A673 (cell line): Measurements from ENCODE around the gene VHLL. TPM values are rescaled to one million over a fixed set of nuclear protein-coding genes. Genes with fewer than 3 reads are reported as not detected.

Source experiments
- BruUV-seq: library from RNA; stranded (reverse); fragments of 400-500 nt; replicated peaks from 2 replicates; lab custom pipeline; 2021; lab: Mats Ljungman, UMichigan
- CTCF ChIA-PET: fragments of 300-600 bp; sonication (Branson Sonifier 250); formaldehyde crosslinking; loops from one replicate; lab custom pipeline; 2022; ENCODE audit warnings: antibody characterized with exemption; lab: Charles Lee
- POLR2A ChIA-PET: fragments of 300-600 bp; sonication (Branson Sonifier 250); formaldehyde crosslinking; loops from one replicate; lab custom pipeline; 2022; ENCODE audit warnings: antibody characterized with exemption; ENCODE audit not compliant: low non-redundant PET; lab: Charles Lee
- DNase-seq: peaks from one replicate; pipeline ENCODE4 v3.0.0-alpha.2; 2015; ENCODE audit warnings: low spot score
- H3K27ac ChIP-seq: fragments of 200-600 bp; sonication (generic); 2 replicates; pipeline ENCODE4 v1.5.1; 2016; ENCODE audit warnings: mixed run types, low read depth, mild to moderate bottlenecking, mixed read lengths, antibody characterized with exemption, low read length; ENCODE audit not compliant: poor library complexity, severe bottlenecking
- H3K27me3 ChIP-seq: fragments of 200-600 bp; sonication (generic); replicated peaks from 2 replicates; pipeline ENCODE4 v1.6.1; 2017; ENCODE audit warnings: mixed run types, low read depth, mild to moderate bottlenecking, mixed read lengths, antibody characterized with exemption, low read length; ENCODE audit not compliant: insufficient read depth, poor library complexity
- H3K36me3 ChIP-seq: fragments of 200-600 bp; sonication (generic); 2 replicates; pipeline ENCODE4 v1.6.1; 2016; ENCODE audit warnings: mixed run types, mild to moderate bottlenecking, mixed read lengths, antibody characterized with exemption, low read length; ENCODE audit not compliant: insufficient read depth, poor library complexity, severe bottlenecking
- H3K4me1 ChIP-seq: fragments of 200-600 bp; sonication (generic); 2 replicates; pipeline ENCODE4 v1.6.1; 2017; ENCODE audit warnings: mixed run types, mild to moderate bottlenecking, mixed read lengths, antibody characterized with exemption, low read length; ENCODE audit not compliant: insufficient read depth, poor library complexity, severe bottlenecking
- H3K4me3 ChIP-seq: fragments of 200-600 bp; sonication (generic); 2 replicates; pipeline ENCODE4 v1.5.1; 2016; ENCODE audit warnings: low read depth, mixed run types, mild to moderate bottlenecking, mixed read lengths, low read length; ENCODE audit not compliant: poor library complexity, severe bottlenecking
- H3K9me3 ChIP-seq: fragments of 200-600 bp; sonication (generic); 2 replicates; pipeline ENCODE4 v1.6.1; 2016; ENCODE audit warnings: mixed run types, low read depth, mild to moderate bottlenecking, mixed read lengths, antibody characterized with exemption, low read length; ENCODE audit not compliant: poor library complexity, severe bottlenecking
- EZH2 ChIP-seq: fragments of 200-600 bp; sonication (generic); IDR thresholded peaks from 2 replicates; pipeline ENCODE4 v1.6.1; 2017; ENCODE audit warnings: borderline replicate concordance, low read depth, mild to moderate bottlenecking, mixed read lengths, antibody characterized with exemption, low read length; ENCODE audit not compliant: poor library complexity, severe bottlenecking
- intact Hi-C: fragments of 100-400 bp; cut with micrococcal nuclease; formaldehyde crosslinking; loops from one replicate; pipeline ENCODE4 v1.10.0; 2022; ENCODE audit not compliant: unreplicated experiment
- total RNA-seq: library from RNA; stranded (reverse); gene quantifications from 2 replicates; pipeline ENCODE4 v1.2.3, GENCODE V29; 2021
- TF ChIP-seq, protein P1 (sequence below): fragments of 300-800, 200-600 bp; sonication (generic); conservative IDR thresholded peaks from 2 replicates; pipeline ENCODE4 v1.5.1; 2017; ENCODE audit warnings: low read depth, mild to moderate bottlenecking, antibody characterized with exemption, low read length, moderate library complexity, mixed read lengths

VHLL gene
- total RNA-seq, 1 experiment from 2014 or later, result not detected

DNA sequence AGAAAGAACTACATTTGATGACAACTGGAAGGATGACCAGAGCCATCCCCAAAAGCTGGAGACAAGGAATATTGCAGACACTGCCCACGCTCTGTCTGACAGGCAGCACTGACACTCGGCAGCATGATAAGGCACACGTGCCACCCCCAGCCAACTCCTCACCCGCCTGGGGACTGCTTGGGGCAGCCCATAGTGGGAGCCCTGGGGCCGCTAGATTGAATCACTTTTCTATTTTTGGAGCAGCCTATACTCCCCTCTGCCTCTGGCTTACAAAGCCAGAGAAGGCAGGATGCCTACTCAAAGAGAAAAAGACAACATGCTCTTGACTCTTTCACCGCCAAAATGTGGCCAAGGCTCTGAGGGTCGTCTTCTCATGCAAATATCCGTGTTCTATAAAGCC, 17.8 kb downstream of the VHLL start:
- Histone ChIP-seq H3K27ac (peak overlapping the region; percentile 97), H3K36me3 (peaks cover 42% of the 10 kb centered on the region), H3K4me1 (peaks cover 8% of the 10 kb centered on the region), H3K9me3 (no peaks in the 10 kb centered on the region), H3K27me3 (no peaks in the 10 kb centered on the region), H3K4me3 (peak overlapping the region; percentile 81)
- BruUV-seq, result no TSS peak
- TF ChIP-seq, protein P1, sequence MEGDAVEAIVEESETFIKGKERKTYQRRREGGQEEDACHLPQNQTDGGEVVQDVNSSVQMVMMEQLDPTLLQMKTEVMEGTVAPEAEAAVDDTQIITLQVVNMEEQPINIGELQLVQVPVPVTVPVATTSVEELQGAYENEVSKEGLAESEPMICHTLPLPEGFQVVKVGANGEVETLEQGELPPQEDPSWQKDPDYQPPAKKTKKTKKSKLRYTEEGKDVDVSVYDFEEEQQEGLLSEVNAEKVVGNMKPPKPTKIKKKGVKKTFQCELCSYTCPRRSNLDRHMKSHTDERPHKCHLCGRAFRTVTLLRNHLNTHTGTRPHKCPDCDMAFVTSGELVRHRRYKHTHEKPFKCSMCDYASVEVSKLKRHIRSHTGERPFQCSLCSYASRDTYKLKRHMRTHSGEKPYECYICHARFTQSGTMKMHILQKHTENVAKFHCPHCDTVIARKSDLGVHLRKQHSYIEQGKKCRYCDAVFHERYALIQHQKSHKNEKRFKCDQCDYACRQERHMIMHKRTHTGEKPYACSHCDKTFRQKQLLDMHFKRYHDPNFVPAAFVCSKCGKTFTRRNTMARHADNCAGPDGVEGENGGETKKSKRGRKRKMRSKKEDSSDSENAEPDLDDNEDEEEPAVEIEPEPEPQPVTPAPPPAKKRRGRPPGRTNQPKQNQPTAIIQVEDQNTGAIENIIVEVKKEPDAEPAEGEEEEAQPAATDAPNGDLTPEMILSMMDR, result no peak
- TF ChIP-seq EZH2, result no peak
- CTCF ChIA-PET, result interaction anchor here (1.1 kb wide), 1 partner anchor 165 kb away, joined by 3 read pairs; no protein-coding TSS in a partner anchor
- peak; percentile 52 for DNase-seq
- intact Hi-C loops, result no loop called here
- POLR2A ChIA-PET, result interaction anchor here (0.6 kb wide), 1 partner anchor 159 kb away, joined by 3 read pairs; no protein-coding TSS in a partner anchor

DNA sequence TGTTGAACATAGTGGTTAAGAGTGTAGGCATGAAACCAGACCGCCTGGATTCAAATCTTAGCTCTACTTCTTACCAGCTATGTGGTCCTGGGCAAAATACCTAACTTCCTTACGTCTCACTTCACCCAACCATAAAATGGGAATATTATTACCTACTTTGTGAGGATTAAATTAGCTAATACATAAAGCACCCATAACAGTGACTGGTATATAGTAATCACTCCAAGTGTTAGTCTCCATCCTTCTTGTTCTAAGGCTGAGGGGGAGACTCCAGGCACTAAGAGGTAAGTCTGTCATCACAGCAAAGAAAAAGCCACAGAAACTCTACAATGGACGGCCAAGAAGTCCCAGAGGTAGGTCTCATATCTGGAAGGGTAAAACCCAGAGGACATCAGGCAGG, 19.3 kb downstream of the VHLL start:
- CTCF ChIA-PET, result no interaction called here
- BruUV-seq, result no TSS peak
- Histone ChIP-seq H3K36me3 (peaks cover 55% of the 10 kb centered on the region), H3K27me3 (no peaks in the 10 kb centered on the region), H3K9me3 (no peaks in the 10 kb centered on the region), H3K4me1 (peaks cover 8% of the 10 kb centered on the region), H3K27ac (no peak overlapping the region), H3K4me3 (no peak overlapping the region)
- POLR2A ChIA-PET, result no interaction called here
- intact Hi-C loops, result loop anchor here (10.0 kb wide), 1 partner anchor 55 kb away; the partner anchor contains the start of genes CCT3 and TSACC
- DNase-seq, result no peak
- TF ChIP-seq, protein P1, result no peak
- no peak for TF ChIP-seq EZH2

DNA sequence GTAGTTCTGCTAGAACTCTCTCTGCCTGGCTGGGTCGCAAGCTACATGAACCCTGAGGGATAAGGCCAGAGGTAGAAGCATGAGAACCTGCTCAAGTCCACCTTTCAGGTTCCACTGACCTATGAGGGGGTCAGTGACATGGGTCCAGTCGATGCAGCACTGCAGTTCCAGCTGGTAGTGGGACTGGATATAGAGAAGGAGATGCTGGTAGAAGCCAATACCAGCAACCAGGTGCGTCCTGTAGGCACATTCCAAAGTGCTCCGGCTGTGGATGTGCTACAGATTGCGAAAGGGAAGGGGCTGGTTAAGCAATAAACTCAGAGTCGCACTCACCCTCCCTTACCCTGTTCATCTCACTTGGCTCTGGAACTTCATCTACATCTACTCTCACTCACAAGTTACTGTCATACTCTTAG, 22.1 kb downstream of the VHLL start:
- TF ChIP-seq, protein P1, result no peak
- TF ChIP-seq EZH2, result no peak
- ChIA-PET POLR2A (no interaction called here), CTCF (no interaction called here)
- Histone ChIP-seq H3K4me3 (no peak overlapping the region), H3K27ac (no peak overlapping the region), H3K27me3 (no peaks in the 10 kb centered on the region), H3K36me3 (peaks cover 82% of the 10 kb centered on the region), H3K9me3 (no peaks in the 10 kb centered on the region), H3K4me1 (peaks cover 8% of the 10 kb centered on the region)
- DNase-seq, result no peak
- BruUV-seq, result no TSS peak
- intact Hi-C loops, result loop anchor here (10.0 kb wide), 1 partner anchor 58 kb away; the partner anchor contains the start of genes CCT3 and TSACC
